ENCODE results near the gene PFDN2. TPM values are rescaled to one million over a fixed set of nuclear protein-coding genes. Genes with fewer than 3 reads are reported as not detected.
A peak's percentile ranks its signal among the peaks of the same experiment; 100 is the strongest.

PFDN2 gene
- total and polyA plus RNA-seq, 2 donors (not counting 3 experiments of a cell fraction or from before 2014, with no cell fraction given): 104 to 157 TPM

DNA sequence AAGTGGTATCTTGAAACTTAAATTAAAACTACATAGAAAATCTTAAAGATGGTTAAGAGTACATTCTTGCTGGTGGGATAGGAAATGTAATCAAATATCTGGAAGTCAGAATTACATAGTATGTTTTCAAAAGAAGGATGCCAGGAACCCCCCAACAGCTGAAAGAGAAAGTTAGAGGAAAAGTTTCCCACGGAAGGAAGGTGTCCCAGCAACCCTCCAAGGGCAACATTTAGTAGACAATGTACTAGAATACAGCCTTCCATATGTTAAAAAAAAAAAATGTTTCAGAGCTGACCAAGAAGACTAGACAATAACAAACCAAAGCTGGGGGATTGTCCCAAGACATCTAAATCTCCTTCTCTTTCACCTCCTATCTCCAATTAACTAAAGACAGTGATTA is 12.4 kb upstream of the PFDN2 start:
- peaks cover 26% of the 10 kb centered on the region for H3K4me1 ChIP-seq (ENCODE audit: control insufficient read depth, extremely low read depth, insufficient read depth, low read length)
- dilution Hi-C loops (cut with MboI; ENCODE audit: extremely low pct_ligation_motif_present, low sequenced_read_pairs): no loop called here
- H3K9me1 ChIP-seq (replicated peaks; ENCODE audit: control insufficient read depth, extremely low read depth, insufficient read depth, low read length): no peaks in the 10 kb centered on the region
- peak overlapping the region in 1 of 3 experiments; percentile 90 for H3K4me3 ChIP-seq (replicated peaks in 1 of 3; ENCODE audit: insufficient read depth in 1 of 3, low read depth in 1 of 3, low read length in 3 of 3)
- intact Hi-C loops (cut with micrococcal nuclease): no loop called here
- no TSS peak for BruUV-seq (replicated peaks)
- peak; percentile 40 for FAIRE-seq
- H3K36me3 ChIP-seq (ENCODE audit: control insufficient read depth in 2 of 2, extremely low read depth in 1 of 2, insufficient read depth in 2 of 2, low read length in 2 of 2): peaks cover 9 to 10% of the 10 kb centered on the region in 2 experiments
- no peak overlapping the region for H3K27ac ChIP-seq (ENCODE audit: insufficient read depth, low read depth, low read length)
- H3K9ac ChIP-seq (replicated peaks; ENCODE audit: extremely low read depth, insufficient read depth, low read length): no peak overlapping the region
- no peaks in the 10 kb centered on the region for H4K20me1 ChIP-seq (replicated peaks; ENCODE audit: control insufficient read depth, extremely low read depth, insufficient read depth, low read length)
- H3K27me3 ChIP-seq (ENCODE audit: control insufficient read depth in 2 of 2, insufficient read depth in 2 of 2, low read length in 2 of 2): no peaks in the 10 kb centered on the region
- no peaks in the 10 kb centered on the region for H3K9me3 ChIP-seq (replicated peaks; ENCODE audit: control insufficient read depth, insufficient read depth, low read length)
- CTCF ChIA-PET: interaction anchor here (2.1 kb wide), 1 partner anchor 13 kb away, joined by 5 read pairs; the partner anchor contains the start of genes NIT1 and PFDN2
- POLR2A ChIA-PET: no interaction called here
- peak; percentile 71 for DNase-seq (ENCODE audit: low read depth, low spot score)
- peak overlapping the region; percentile 80 for H3K4me2 ChIP-seq (ENCODE audit: insufficient read depth, low read length)
- H2AFZ ChIP-seq (ENCODE audit: low read depth, low read length): no peak overlapping the region
- H3K79me2 ChIP-seq (ENCODE audit: control insufficient read depth, insufficient read depth, low read length): peaks cover 75% of the 10 kb centered on the region
- TF ChIP-seq GATA2 (IDR thresholded peaks at IDR 0.05; ENCODE audit: insufficient read depth, insufficient read length, low read depth, low read length) (no peak), JUN (IDR thresholded peaks at IDR 0.05; ENCODE audit: borderline replicate concordance, insufficient read depth, insufficient read length, low read depth) (no peak), POLR2AphosphoS5 (IDR thresholded peaks at IDR 0.05; ENCODE audit: insufficient read depth, low read depth, low read length) (no peak), EZH2 (IDR thresholded peaks at IDR 0.05; ENCODE audit: borderline replicate concordance, low read depth, low read length, severe bottlenecking) (no peak), FOS (IDR thresholded peaks at IDR 0.05; ENCODE audit: borderline replicate concordance, insufficient read depth, low read length) (no peak), MYC (IDR thresholded peaks at IDR 0.05; ENCODE audit: low read depth, low read length) (no peak), POLR2A (IDR thresholded peaks at IDR 0.05; ENCODE audit: low read depth, low read length) (no peak)
- TF ChIP-seq, protein P1, sequence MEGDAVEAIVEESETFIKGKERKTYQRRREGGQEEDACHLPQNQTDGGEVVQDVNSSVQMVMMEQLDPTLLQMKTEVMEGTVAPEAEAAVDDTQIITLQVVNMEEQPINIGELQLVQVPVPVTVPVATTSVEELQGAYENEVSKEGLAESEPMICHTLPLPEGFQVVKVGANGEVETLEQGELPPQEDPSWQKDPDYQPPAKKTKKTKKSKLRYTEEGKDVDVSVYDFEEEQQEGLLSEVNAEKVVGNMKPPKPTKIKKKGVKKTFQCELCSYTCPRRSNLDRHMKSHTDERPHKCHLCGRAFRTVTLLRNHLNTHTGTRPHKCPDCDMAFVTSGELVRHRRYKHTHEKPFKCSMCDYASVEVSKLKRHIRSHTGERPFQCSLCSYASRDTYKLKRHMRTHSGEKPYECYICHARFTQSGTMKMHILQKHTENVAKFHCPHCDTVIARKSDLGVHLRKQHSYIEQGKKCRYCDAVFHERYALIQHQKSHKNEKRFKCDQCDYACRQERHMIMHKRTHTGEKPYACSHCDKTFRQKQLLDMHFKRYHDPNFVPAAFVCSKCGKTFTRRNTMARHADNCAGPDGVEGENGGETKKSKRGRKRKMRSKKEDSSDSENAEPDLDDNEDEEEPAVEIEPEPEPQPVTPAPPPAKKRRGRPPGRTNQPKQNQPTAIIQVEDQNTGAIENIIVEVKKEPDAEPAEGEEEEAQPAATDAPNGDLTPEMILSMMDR (IDR thresholded peaks at IDR 0.05; ENCODE audit: extremely low read depth in 1 of 2, insufficient read depth in 1 of 2, low read depth in 1 of 2, low read length in 2 of 2): no peak
- TF ChIP-seq, protein P2, sequence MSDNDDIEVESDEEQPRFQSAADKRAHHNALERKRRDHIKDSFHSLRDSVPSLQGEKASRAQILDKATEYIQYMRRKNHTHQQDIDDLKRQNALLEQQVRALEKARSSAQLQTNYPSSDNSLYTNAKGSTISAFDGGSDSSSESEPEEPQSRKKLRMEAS (IDR thresholded peaks at IDR 0.05; ENCODE audit: insufficient read depth, insufficient read length): no peak
